WTC11 (cell line): Measurements from ENCODE around the gene SLIT3. TPM values are rescaled to one million over a fixed set of nuclear protein-coding genes. Genes with fewer than 3 reads are reported as not detected.

Source experiments
- ATAC-seq: fragments of 200-7000 bp; cut with Tn5 transposase; 2 replicates; pipeline ENCODE4 v1.10.0; 2021; ENCODE audit warnings: mild to moderate bottlenecking, moderate library complexity
- CTCF ChIA-PET: fragments of 300-600 bp; sonication (Branson Sonifier 250); formaldehyde crosslinking; loops from one replicate; lab custom pipeline; 2021; ENCODE audit warnings: antibody characterized with exemption; lab: Charles Lee
- POLR2A ChIA-PET: fragments of 350-600 bp; sonication (Branson Sonifier 250); formaldehyde crosslinking; loops from one replicate; lab custom pipeline; 2021; ENCODE audit warnings: antibody characterized with exemption; lab: Charles Lee
- DNase-seq: peaks from one replicate; pipeline ENCODE4 v3.0.0; 2021; ENCODE audit warnings: low spot score
- H3K27ac Mint-ChIP-seq: 2 replicates; pipeline ENCODE4 v1.8.0; 2021; ENCODE audit warnings: mixed read lengths
- H3K27me3 Mint-ChIP-seq: 2 replicates; pipeline ENCODE4 v1.8.0; 2021; ENCODE audit warnings: low read depth, mild to moderate bottlenecking, moderate library complexity, mixed read lengths
- H3K36me3 Mint-ChIP-seq: 2 replicates; pipeline ENCODE4 v1.8.0; 2021; ENCODE audit warnings: mixed read lengths
- H3K4me1 Mint-ChIP-seq: 2 replicates; pipeline ENCODE4 v1.8.0; 2022; ENCODE audit warnings: mixed read lengths
- H3K4me3 Mint-ChIP-seq: 2 replicates; pipeline ENCODE4 v1.8.0; 2021; ENCODE audit warnings: mild to moderate bottlenecking, moderate library complexity, mixed read lengths
- H3K9me3 Mint-ChIP-seq: 2 replicates; pipeline ENCODE4 v1.8.0; 2021; ENCODE audit warnings: mixed read lengths
- ARID4B ChIP-seq: sonication (generic); formaldehyde crosslinking; IDR thresholded peaks from 2 replicates; pipeline ENCODE4 v1.8.0; 2023; ENCODE audit warnings: missing genetic modification reagents, mild to moderate bottlenecking, borderline replicate concordance
- ATF2 ChIP-seq: sonication (generic); formaldehyde crosslinking; IDR thresholded peaks from 2 replicates; pipeline ENCODE4 v1.8.1; 2022; ENCODE audit warnings: low read depth, missing genetic modification reagents, borderline replicate concordance
- CDX4 ChIP-seq: fragments of 250-450 bp; sonication (Bioruptor Pico); IDR thresholded peaks from 2 replicates; pipeline ENCODE4 v1.9.0; 2021; ENCODE audit warnings: moderate library complexity, mild to moderate bottlenecking, inconsistent platforms, borderline replicate concordance
- CREB1 ChIP-seq: sonication (generic); formaldehyde crosslinking; IDR thresholded peaks from 2 replicates; pipeline ENCODE4 v1.8.0; 2023; ENCODE audit warnings: mild to moderate bottlenecking, missing genetic modification reagents
- ERG ChIP-seq: fragments of 250-450 bp; sonication (Bioruptor Pico); IDR thresholded peaks from 2 replicates; pipeline ENCODE4 v1.8.0; 2021; ENCODE audit warnings: mild to moderate bottlenecking
- ESRRA ChIP-seq: sonication (generic); formaldehyde crosslinking; IDR thresholded peaks from 2 replicates; pipeline ENCODE4 v1.8.1; 2022; ENCODE audit warnings: mild to moderate bottlenecking, missing genetic modification reagents, borderline replicate concordance
- ETV6 ChIP-seq: sonication (generic); formaldehyde crosslinking; IDR thresholded peaks from 2 replicates; pipeline ENCODE4 v1.8.1; 2022; ENCODE audit warnings: mild to moderate bottlenecking, missing genetic modification reagents
- HMGA2 ChIP-seq: fragments of 250-450 bp; sonication (Bioruptor Pico); IDR thresholded peaks from 2 replicates; pipeline ENCODE4 v1.4.0; 2021; ENCODE audit warnings: mild to moderate bottlenecking, moderate library complexity
- NR3C1 ChIP-seq: sonication (generic); formaldehyde crosslinking; conservative IDR thresholded peaks from 2 replicates; pipeline ENCODE4 v1.8.1; 2023; ENCODE audit warnings: low read depth, mild to moderate bottlenecking, missing genetic modification reagents
- PRDM15 ChIP-seq: sonication (generic); formaldehyde crosslinking; IDR thresholded peaks from 2 replicates; pipeline ENCODE4 v1.8.0; 2022; ENCODE audit warnings: missing genetic modification reagents
- SMAD3 ChIP-seq: sonication (generic); formaldehyde crosslinking; IDR thresholded peaks from 2 replicates; pipeline ENCODE4 v1.8.0; 2022; ENCODE audit warnings: missing genetic modification reagents, mild to moderate bottlenecking, borderline replicate concordance
- SOX15 ChIP-seq: fragments of 250-450 bp; sonication (Bioruptor Pico); IDR thresholded peaks from 2 replicates; pipeline ENCODE4 v1.9.0; 2021; ENCODE audit warnings: mild to moderate bottlenecking
- STAT6 ChIP-seq: sonication (generic); formaldehyde crosslinking; conservative IDR thresholded peaks from 2 replicates; pipeline ENCODE4 v1.8.1; 2023; ENCODE audit warnings: mild to moderate bottlenecking, low read depth, missing genetic modification reagents, moderate library complexity
- TEAD1 ChIP-seq: sonication (generic); formaldehyde crosslinking; IDR thresholded peaks from 2 replicates; pipeline ENCODE4 v1.8.0; 2022; ENCODE audit warnings: mild to moderate bottlenecking, missing genetic modification reagents
- TEAD4 ChIP-seq: sonication (generic); formaldehyde crosslinking; IDR thresholded peaks from 2 replicates; pipeline ENCODE4 v1.8.0; 2022; ENCODE audit warnings: mild to moderate bottlenecking, missing genetic modification reagents
- ZBTB21 ChIP-seq: sonication (generic); formaldehyde crosslinking; IDR thresholded peaks from 2 replicates; pipeline ENCODE4 v1.8.1; 2023; ENCODE audit warnings: mild to moderate bottlenecking, missing genetic modification reagents, borderline replicate concordance
- ZNF232 ChIP-seq: sonication (generic); formaldehyde crosslinking; IDR thresholded peaks from 2 replicates; pipeline ENCODE4 v1.8.0; 2022; ENCODE audit warnings: mild to moderate bottlenecking, missing genetic modification reagents
- ZNF263 ChIP-seq: sonication (generic); formaldehyde crosslinking; IDR thresholded peaks from 2 replicates; pipeline ENCODE4 v1.8.1; 2022; ENCODE audit warnings: low read depth, mild to moderate bottlenecking, moderate library complexity, missing genetic modification reagents
- ZNF423 ChIP-seq: fragments of 250-450 bp; sonication (Bioruptor Pico); IDR thresholded peaks from 2 replicates; pipeline ENCODE4 v2.1.2; 2022; ENCODE audit warnings: mild to moderate bottlenecking, moderate library complexity
- total RNA-seq: library from RNA; stranded (reverse); gene quantifications from 3 replicates; pipeline ENCODE4 v1.2.3, GENCODE V29; 2021
- TF ChIP-seq, protein P1 (sequence below): sonication (generic); formaldehyde crosslinking; IDR thresholded peaks from 2 replicates; pipeline ENCODE4 v1.8.1; 2023; ENCODE audit warnings: mild to moderate bottlenecking, missing genetic modification reagents, moderate library complexity
- TF ChIP-seq, protein P2 (sequence below): sonication (generic); formaldehyde crosslinking; IDR thresholded peaks from 2 replicates; pipeline ENCODE4 v1.8.0; 2022; ENCODE audit warnings: mild to moderate bottlenecking, missing genetic modification reagents

SLIT3 gene
- total RNA-seq, 1 experiment from 2014 or later, result 1.9 TPM

DNA sequence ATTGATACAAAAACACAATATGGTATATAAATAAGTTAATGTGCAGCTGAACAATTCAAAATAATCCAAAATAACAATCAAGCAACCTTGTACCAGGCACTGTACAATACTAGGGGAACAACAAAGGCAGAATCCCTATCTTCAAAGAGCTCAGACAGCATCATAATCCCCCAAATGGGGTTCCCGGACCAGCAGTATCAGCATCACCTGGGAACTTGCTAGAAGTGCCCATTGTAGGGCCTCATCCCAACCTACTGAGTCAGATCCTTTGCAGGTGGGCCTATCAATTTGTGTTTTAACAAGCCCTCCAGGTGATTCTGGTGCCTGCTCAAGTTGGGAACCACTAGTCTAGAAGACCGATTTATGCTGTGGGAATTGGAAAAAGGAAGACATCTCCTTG is 27.1 kb downstream of the SLIT3 start (continued):
- no peak for TF ChIP-seq STAT6 (CRISPR knock-in tag)
- no peak for TF ChIP-seq TEAD1 (CRISPR knock-in tag)
- TF ChIP-seq ZNF263 (CRISPR knock-in tag), result no peak
- no peak for TF ChIP-seq ARID4B (CRISPR knock-in tag)
- TF ChIP-seq ZBTB21, result no peak
- no peak for TF ChIP-seq CDX4 (CRISPR knock-in tag)
- TF ChIP-seq SOX15 (CRISPR knock-in tag), result no peak
- no peak for TF ChIP-seq ERG (CRISPR knock-in tag)
- no peak for TF ChIP-seq ZNF232 (CRISPR knock-in tag)
- no peak for TF ChIP-seq ESRRA
- no peak for TF ChIP-seq TEAD4
- TF ChIP-seq, protein P1, sequence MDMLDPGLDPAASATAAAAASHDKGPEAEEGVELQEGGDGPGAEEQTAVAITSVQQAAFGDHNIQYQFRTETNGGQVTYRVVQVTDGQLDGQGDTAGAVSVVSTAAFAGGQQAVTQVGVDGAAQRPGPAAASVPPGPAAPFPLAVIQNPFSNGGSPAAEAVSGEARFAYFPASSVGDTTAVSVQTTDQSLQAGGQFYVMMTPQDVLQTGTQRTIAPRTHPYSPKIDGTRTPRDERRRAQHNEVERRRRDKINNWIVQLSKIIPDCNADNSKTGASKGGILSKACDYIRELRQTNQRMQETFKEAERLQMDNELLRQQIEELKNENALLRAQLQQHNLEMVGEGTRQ (CRISPR knock-in tag), result no peak

- H3K27me3 Mint-ChIP-seq, result no peaks in the 10 kb centered on the region; the same call in 1 of the 2 replicates
- peaks cover 14% of the 10 kb centered on the region for H3K4me1 Mint-ChIP-seq
- DNase-seq, result no peak
- peaks cover 2% of the 10 kb centered on the region; the same call in 1 of the 2 replicates for H3K36me3 Mint-ChIP-seq
- POLR2A ChIA-PET, result no interaction called here
- CTCF ChIA-PET, result no interaction called here
- ATAC-seq, result no peak
- no peak overlapping the region for H3K27ac Mint-ChIP-seq
- no peak overlapping the region for H3K4me3 Mint-ChIP-seq
- H3K9me3 Mint-ChIP-seq, result peaks cover 10% of the 10 kb centered on the region
- TF ChIP-seq ZNF423 (no peak), NR3C1 (CRISPR knock-in tag) (no peak), ATF2 (CRISPR knock-in tag) (no peak), CREB1 (no peak), PRDM15 (CRISPR knock-in tag) (no peak), SMAD3 (CRISPR knock-in tag) (no peak), ETV6 (CRISPR knock-in tag) (no peak), HMGA2 (no peak)
- TF ChIP-seq, protein P1 (CRISPR knock-in tag), result no peak
- TF ChIP-seq, protein P2, sequence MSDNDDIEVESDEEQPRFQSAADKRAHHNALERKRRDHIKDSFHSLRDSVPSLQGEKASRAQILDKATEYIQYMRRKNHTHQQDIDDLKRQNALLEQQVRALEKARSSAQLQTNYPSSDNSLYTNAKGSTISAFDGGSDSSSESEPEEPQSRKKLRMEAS (CRISPR knock-in tag), result no peak
Observed at GRCh38 chr5:169273451-169273850, 27.5 kb downstream of the SLIT3 start.
